Measurements from ENCODE around the gene POU4F2.

The POU4F2 gene

GRCh38 chr4:146647615-146648460 lies 9.1 kb downstream of the POU4F2 start:
- no peak overlapping the region for H2AFZ ChIP-seq (ENCODE audit: low read depth, low read length)
- no peak overlapping the region for H3K4me3 ChIP-seq (ENCODE audit: low read length)
- H3K4me2 ChIP-seq (ENCODE audit: low read length), result no peak overlapping the region
- H4K20me1 ChIP-seq (ENCODE audit: insufficient read depth, low read length), result 0 out of 2 replicates have a peak, but pooled peaks cover 3% of the 10 kb centered on the region
- H3K4me1 ChIP-seq (ENCODE audit: low read length), result no peaks in the 10 kb centered on the region
- H3K27ac ChIP-seq (ENCODE audit: low read length), result no peak overlapping the region
- no peak overlapping the region for H3K9ac ChIP-seq (ENCODE audit: low read length)
- peaks cover 23% of the 10 kb centered on the region for H3K27me3 ChIP-seq (ENCODE audit: low read depth, low read length)
- H3K36me3 ChIP-seq (replicated peaks; ENCODE audit: low read depth, low read length), result no peaks in the 10 kb centered on the region
- H3K79me2 ChIP-seq (ENCODE audit: low read length), result no peaks in the 10 kb centered on the region
- H3K9me3 ChIP-seq (ENCODE audit: insufficient read depth, low read length), result no peaks in the 10 kb centered on the region
- TF ChIP-seq CTCF (IDR thresholded peaks at IDR 0.05; ENCODE audit: low read depth, low read length), result no peak
- TF ChIP-seq EZH2phosphoT487 (IDR thresholded peaks at IDR 0.05; ENCODE audit: low read depth), result no peak

- H3K27me3 ChIP-seq (ENCODE audit: low read depth, low read length), result peaks cover 23% of the 10 kb centered on the region
- H3K4me2 ChIP-seq (ENCODE audit: low read length), result no peak overlapping the region
- no peak overlapping the region for H3K9ac ChIP-seq (ENCODE audit: low read length)
- no peak overlapping the region for H3K27ac ChIP-seq (ENCODE audit: low read length)
- no peak for TF ChIP-seq EZH2phosphoT487 (IDR thresholded peaks at IDR 0.05; ENCODE audit: low read depth)
- no peak for TF ChIP-seq CTCF (IDR thresholded peaks at IDR 0.05; ENCODE audit: low read depth, low read length)
- 0 out of 2 replicates have a peak, but pooled peaks cover 3% of the 10 kb centered on the region for H4K20me1 ChIP-seq (ENCODE audit: insufficient read depth, low read length)
- no peaks in the 10 kb centered on the region for H3K79me2 ChIP-seq (ENCODE audit: low read length)
- H3K9me3 ChIP-seq (ENCODE audit: insufficient read depth, low read length), result no peaks in the 10 kb centered on the region
- H2AFZ ChIP-seq (ENCODE audit: low read depth, low read length), result no peak overlapping the region
- no peak overlapping the region for H3K4me3 ChIP-seq (ENCODE audit: low read length)
- H3K4me1 ChIP-seq (ENCODE audit: low read length), result no peaks in the 10 kb centered on the region
- H3K36me3 ChIP-seq (replicated peaks; ENCODE audit: low read depth, low read length), result no peaks in the 10 kb centered on the region
Observed at GRCh38 chr4:146648461-146648783, 9.7 kb downstream of the POU4F2 start.

GRCh38 chr4:146649232-146649631 lies 10.5 kb downstream of the POU4F2 start:
- H3K9ac ChIP-seq (ENCODE audit: low read length), result no peak overlapping the region
- H3K4me1 ChIP-seq (ENCODE audit: low read length), result no peaks in the 10 kb centered on the region
- H3K4me3 ChIP-seq (ENCODE audit: low read length), result no peak overlapping the region
- no peaks in the 10 kb centered on the region for H3K9me3 ChIP-seq (ENCODE audit: insufficient read depth, low read length)
- H3K36me3 ChIP-seq (replicated peaks; ENCODE audit: low read depth, low read length), result no peaks in the 10 kb centered on the region
- H3K4me2 ChIP-seq (ENCODE audit: low read length), result no peak overlapping the region
- no peak overlapping the region for H2AFZ ChIP-seq (ENCODE audit: low read depth, low read length)
- H3K27me3 ChIP-seq (ENCODE audit: low read depth, low read length), result peaks cover 23% of the 10 kb centered on the region
- TF ChIP-seq CTCF (IDR thresholded peaks at IDR 0.05; ENCODE audit: low read depth, low read length), result no peak
- no peak overlapping the region for H3K27ac ChIP-seq (ENCODE audit: low read length)
- H3K79me2 ChIP-seq (ENCODE audit: low read length), result no peaks in the 10 kb centered on the region
- H4K20me1 ChIP-seq (ENCODE audit: insufficient read depth, low read length), result no peaks in the 10 kb centered on the region

- no peaks in the 10 kb centered on the region for H3K9me3 ChIP-seq (ENCODE audit: insufficient read depth, low read length)
- H3K4me3 ChIP-seq (ENCODE audit: low read length), result no peak overlapping the region
- H2AFZ ChIP-seq (ENCODE audit: low read depth, low read length), result no peak overlapping the region
- H3K27me3 ChIP-seq (ENCODE audit: low read depth, low read length), result peaks cover 23% of the 10 kb centered on the region
- no peaks in the 10 kb centered on the region for H4K20me1 ChIP-seq (ENCODE audit: insufficient read depth, low read length)
- H3K4me1 ChIP-seq (ENCODE audit: low read length), result no peaks in the 10 kb centered on the region
- H3K9ac ChIP-seq (ENCODE audit: low read length), result no peak overlapping the region
- no peaks in the 10 kb centered on the region for H3K36me3 ChIP-seq (replicated peaks; ENCODE audit: low read depth, low read length)
- H3K79me2 ChIP-seq (ENCODE audit: low read length), result no peaks in the 10 kb centered on the region
- no peak overlapping the region for H3K4me2 ChIP-seq (ENCODE audit: low read length)
- no peak overlapping the region for H3K27ac ChIP-seq (ENCODE audit: low read length)
- TF ChIP-seq EZH2phosphoT487 (IDR thresholded peaks at IDR 0.05; ENCODE audit: low read depth) (no peak), CTCF (IDR thresholded peaks at IDR 0.05; ENCODE audit: low read depth, low read length) (no peak)
Observed at GRCh38 chr4:146650034-146650433, 11.3 kb downstream of the POU4F2 start.
